GM12891 (cell line): ENCODE results near the gene SLC25A44.
"Not testable (repeated sequence)": the region's sequence is repeated elsewhere in the genome, so short reads cannot be mapped to it uniquely, and the experiment has no call there.

Source experiments
- DNase-seq: peaks from one replicate; pipeline ENCODE4 v3.0.0; 2011; ENCODE audit warnings: low spot score; ENCODE audit not compliant: insufficient read length
- FAIRE-seq: peaks from 2 replicates; lab custom pipeline; 2011; peaks lifted over from hg19 to GRCh38; lab: Jason Lieb, UNC
- PAX5 ChIP-seq: IDR thresholded peaks from 2 replicates; pipeline ENCODE4 v1.6.1; 2011; ENCODE audit warnings: low read length, moderate library complexity, mild to moderate bottlenecking; ENCODE audit not compliant: insufficient read depth, severe bottlenecking
- POLR2A ChIP-seq: IDR thresholded peaks from 2 replicates; pipeline ENCODE4 v1.6.1; 2011; ENCODE audit warnings: low read depth, low read length, control low read depth
- POLR2AphosphoS5 ChIP-seq: IDR thresholded peaks from 2 replicates; pipeline ENCODE4 v1.6.1; 2011; ENCODE audit warnings: low read depth, low read length, control low read depth
- POU2F2 ChIP-seq: IDR thresholded peaks from 2 replicates; pipeline ENCODE4 v1.6.1; 2011; ENCODE audit warnings: low read depth, mild to moderate bottlenecking, control low read depth, low read length, moderate library complexity
- SPI1 ChIP-seq: IDR thresholded peaks from 2 replicates; pipeline ENCODE4 v1.6.1; 2011; ENCODE audit warnings: low read depth, low read length, control low read depth
- TAF1 ChIP-seq: IDR thresholded peaks from 2 replicates; pipeline ENCODE4 v1.6.1; 2011; ENCODE audit warnings: low read depth, low read length, control low read depth

The SLC25A44 gene

GRCh38 chr1:156162430-156163037 is 31.4 kb upstream of the SLC25A44 start:
- no peak for TF ChIP-seq POLR2AphosphoS5
- DNase-seq (no peak), FAIRE-seq (no peak)

GRCh38 chr1:156163712-156164111 is 30.2 kb upstream of the SLC25A44 start:
- no peak for DNase-seq
- no peak for TF ChIP-seq POLR2A
- TF ChIP-seq PAX5, result no peak
- no peak for TF ChIP-seq SPI1
- no peak for TF ChIP-seq POU2F2
- TF ChIP-seq TAF1, result no peak
- TF ChIP-seq POLR2AphosphoS5, result no peak
- FAIRE-seq, result no peak

GRCh38 chr1:156164125-156164831 is 29.6 kb upstream of the SLC25A44 start:
- TF ChIP-seq POLR2A (no peak), PAX5 (no peak), SPI1 (no peak)
- no peak for DNase-seq
- FAIRE-seq, result no peak

GRCh38 chr1:156165083-156165482 is 28.8 kb upstream of the SLC25A44 start:
- no peak for DNase-seq
- FAIRE-seq, result no peak
- TF ChIP-seq TAF1, result no peak
- TF ChIP-seq SPI1, result peak; percentile 54; the same call in 1 of the 2 replicates
- no peak for TF ChIP-seq POU2F2

- TF ChIP-seq POU2F2 (no peak), SPI1 (no peak), TAF1 (no peak), POLR2AphosphoS5 (no peak), PAX5 (no peak), POLR2A (no peak)
- FAIRE-seq, result no peak
- DNase-seq, result no peak
Observed at GRCh38 chr1:156167536-156167935, 26.4 kb upstream of the SLC25A44 start.

GRCh38 chr1:156172696-156173470 is 21.0 kb upstream of the SLC25A44 start:
- TF ChIP-seq POLR2AphosphoS5 (no peak), POU2F2 (no peak), PAX5 (no peak), POLR2A (no peak), SPI1 (no peak), TAF1 (no peak)
- FAIRE-seq, result no peak
- DNase-seq, result no peak

- TF ChIP-seq PAX5 (no peak), SPI1 (no peak), POU2F2 (no peak), TAF1 (no peak), POLR2AphosphoS5 (no peak), POLR2A (no peak)
- no peak for DNase-seq
- no peak for FAIRE-seq
Observed at GRCh38 chr1:156176610-156177210, 17.2 kb upstream of the SLC25A44 start.

GRCh38 chr1:156177919-156178654 is 15.8 kb upstream of the SLC25A44 start:
- TF ChIP-seq SPI1, result peak; percentile 83
- TF ChIP-seq TAF1, result no peak
- no peak for TF ChIP-seq POLR2A
- no peak for FAIRE-seq
- DNase-seq, result no peak

- TF ChIP-seq POU2F2, result no peak
- TF ChIP-seq SPI1, result no peak
- no peak for TF ChIP-seq POLR2AphosphoS5
- no peak for TF ChIP-seq POLR2A
- TF ChIP-seq TAF1, result no peak
- DNase-seq (no peak), FAIRE-seq (no peak)
Observed at GRCh38 chr1:156180471-156180870, 13.4 kb upstream of the SLC25A44 start.

GRCh38 chr1:156181391-156181924 is 12.4 kb upstream of the SLC25A44 start:
- FAIRE-seq, result not testable (repeated sequence)

GRCh38 chr1:156182010-156182779 is 11.7 kb upstream of the SLC25A44 start:
- FAIRE-seq, DNase-seq: not testable (repeated sequence)

More at GRCh38 chr1:156181391-156181924, 12.4 kb upstream of the SLC25A44 start:
- DNase-seq, result not testable (repeated sequence)

- FAIRE-seq, DNase-seq: not testable (repeated sequence)
Observed at GRCh38 chr1:156186347-156187177, 7.3 kb upstream of the SLC25A44 start.
